PC-3 (cell line): ENCODE measurements around the gene ZFPM1. TPM values are rescaled to one million over a fixed set of nuclear protein-coding genes. Genes with fewer than 3 reads are reported as not detected.

Source experiments
- ATAC-seq: fragments of 200-7000 bp; cut with Tn5 transposase; 2 replicates; pipeline ENCODE4 v1.9.1; 2020; ENCODE audit warnings: mild to moderate bottlenecking, moderate library complexity
- BruUV-seq: library from RNA; stranded (reverse); fragments of 400-500 nt; replicated peaks from 2 replicates; lab custom pipeline; 2021; lab: Mats Ljungman, UMichigan
- CTCF ChIA-PET: fragments of 300-600 bp; sonication (Branson Sonifier 250); formaldehyde crosslinking; loops from one replicate; lab custom pipeline; 2022; ENCODE audit warnings: antibody characterized with exemption; lab: Charles Lee
- POLR2A ChIA-PET: fragments of 300-600 bp; sonication (Branson Sonifier 250); formaldehyde crosslinking; loops from one replicate; lab custom pipeline; 2022; ENCODE audit warnings: antibody characterized with exemption; ENCODE audit not compliant: unreplicated experiment; lab: Charles Lee
- DNase-seq: peaks from one replicate; pipeline ENCODE4 v3.0.0-alpha.2; 2015
- H2AFZ ChIP-seq: fragments of 300-600 bp; sonication (generic); 2 replicates; pipeline ENCODE4 v1.6.0; 2016; ENCODE audit warnings: antibody characterized with exemption, low read length
- H3F3A ChIP-seq: fragments of 300-600 bp; sonication (generic); one replicate; pipeline ENCODE4 v1.6.0; 2017; ENCODE audit warnings: antibody characterized with exemption, low read length, control low read depth, mild to moderate bottlenecking; ENCODE audit not compliant: unreplicated experiment
- H3K27ac ChIP-seq: fragments of 300-600 bp; sonication (generic); 2 replicates; pipeline ENCODE4 v1.5.1; 2016; ENCODE audit warnings: mild to moderate bottlenecking, low read length
- H3K27me3 ChIP-seq: fragments of 300-600 bp; sonication (generic); 2 replicates; pipeline ENCODE4 v1.6.1; 2016; ENCODE audit warnings: low read length, mixed read lengths
- H3K36me3 ChIP-seq: fragments of 300-600 bp; sonication (generic); 2 replicates; pipeline ENCODE4 v1.6.1; 2016; ENCODE audit warnings: low read depth, mixed run types, low read length, mixed read lengths
- H3K4me1 ChIP-seq: fragments of 300-600 bp; sonication (generic); 2 replicates; pipeline ENCODE4 v1.5.1; 2016; ENCODE audit warnings: low read length; ENCODE audit not compliant: insufficient read depth
- H3K4me2 ChIP-seq: fragments of 300-600 bp; sonication (generic); 2 replicates; pipeline ENCODE4 v1.6.0; 2016; ENCODE audit warnings: low read length
- H3K4me3 ChIP-seq: fragments of 300-600 bp; sonication (generic); 2 replicates; pipeline ENCODE4 v1.5.1; 2016; ENCODE audit warnings: mild to moderate bottlenecking, low read length, mixed read lengths
- H3K79me2 ChIP-seq: fragments of 300-600 bp; sonication (generic); 2 replicates; pipeline ENCODE4 v1.6.1; 2017; ENCODE audit warnings: low read length, mixed read lengths
- H3K9ac ChIP-seq: fragments of 300-600 bp; sonication (generic); 2 replicates; pipeline ENCODE4 v1.6.0; 2016; ENCODE audit warnings: mild to moderate bottlenecking, low read length
- H3K9me2 ChIP-seq: fragments of 300-600 bp; sonication (generic); replicated peaks from 2 replicates; pipeline ENCODE4 v1.6.1; 2016; ENCODE audit warnings: mixed run types, low read length, mixed read lengths
- H3K9me3 ChIP-seq: fragments of 300-600 bp; sonication (generic); 2 replicates; pipeline ENCODE4 v1.6.1; 2016; ENCODE audit warnings: low read length, mixed read lengths
- H4K20me1 ChIP-seq: fragments of 300-600 bp; sonication (generic); 2 replicates; pipeline ENCODE4 v1.6.1; 2016; ENCODE audit warnings: low read length, mixed read lengths
- CTCF ChIP-seq: fragments of 300-600 bp; sonication (generic); conservative IDR thresholded peaks from 2 replicates; pipeline ENCODE4 v1.5.1; 2017; ENCODE audit warnings: antibody characterized with exemption, low read depth, mild to moderate bottlenecking, low read length
- EZH2 ChIP-seq: fragments of 300-600 bp; sonication (generic); IDR thresholded peaks from one replicate; pipeline ENCODE4 v1.6.1; 2017; ENCODE audit warnings: antibody characterized with exemption, mild to moderate bottlenecking, low read length; ENCODE audit not compliant: unreplicated experiment
- EZH2phosphoT487 ChIP-seq: fragments of 300-600 bp; sonication (generic); IDR thresholded peaks from 2 replicates; pipeline ENCODE4 v1.6.1; 2018; ENCODE audit warnings: mild to moderate bottlenecking, antibody characterized with exemption, low read length, borderline replicate concordance
- intact Hi-C: fragments of 100-400 bp; cut with micrococcal nuclease; formaldehyde crosslinking; loops from 2 replicates; pipeline ENCODE4 v1.9.0; 2023
- total RNA-seq: library from RNA; depleted of rRNA; stranded (reverse); fragments of >200 nt; gene quantifications from 2 replicates; pipeline ENCODE4 v1.2.3, GENCODE V29; 2014

Gene ZFPM1
- total RNA-seq, 1 experiment from 2014 or later: 4.6 TPM

- no TSS peak for BruUV-seq
- no peak overlapping the region for H3K27ac ChIP-seq
- no peak overlapping the region for H3K9ac ChIP-seq
- no peaks in the 10 kb centered on the region for H4K20me1 ChIP-seq
- DNase-seq (no peak), ATAC-seq (no peak)
- H3K36me3 ChIP-seq: no peaks in the 10 kb centered on the region
- no peaks in the 10 kb centered on the region for H3K9me2 ChIP-seq
- POLR2A ChIA-PET: no interaction called here
- CTCF ChIA-PET: no interaction called here
- peaks cover 11% of the 10 kb centered on the region for H3K4me1 ChIP-seq
- intact Hi-C loops: no loop called here
- no peak overlapping the region for H3K4me3 ChIP-seq
- no peak overlapping the region for H3K4me2 ChIP-seq
- no peak overlapping the region for H2AFZ ChIP-seq
- H3K79me2 ChIP-seq: peaks cover 10% of the 10 kb centered on the region
- H3F3A ChIP-seq: no peaks in the 10 kb centered on the region
- no peak for TF ChIP-seq EZH2phosphoT487
- TF ChIP-seq CTCF: no peak
- TF ChIP-seq EZH2: no peak
- no peaks in the 10 kb centered on the region for H3K27me3 ChIP-seq
- H3K9me3 ChIP-seq: no peaks in the 10 kb centered on the region
Observed at GRCh38 chr16:88460496-88461330, 7.6 kb downstream of the ZFPM1 start.

GRCh38 chr16:88461331-88462269 lies 8.5 kb downstream of the ZFPM1 start:
- Histone ChIP-seq H3K27ac (no peak overlapping the region), H3K36me3 (no peaks in the 10 kb centered on the region), H4K20me1 (no peaks in the 10 kb centered on the region), H3K4me3 (no peak overlapping the region), H3K9ac (no peak overlapping the region), H2AFZ (no peak overlapping the region), H3K4me1 (peaks cover 4% of the 10 kb centered on the region; the same call in 1 of the 2 replicates), H3F3A (no peaks in the 10 kb centered on the region), H3K9me3 (no peaks in the 10 kb centered on the region), H3K9me2 (no peaks in the 10 kb centered on the region), H3K79me2 (peaks cover 4% of the 10 kb centered on the region; the same call in 1 of the 2 replicates), H3K27me3 (no peaks in the 10 kb centered on the region), H3K4me2 (no peak overlapping the region)
- no peak for ATAC-seq
- no peak for DNase-seq
- POLR2A ChIA-PET: no interaction called here
- no TSS peak for BruUV-seq
- intact Hi-C loops: no loop called here
- CTCF ChIA-PET: no interaction called here
- TF ChIP-seq EZH2phosphoT487 (no peak), CTCF (no peak), EZH2 (no peak)
